Renal cortical epithelial cell (primary cell): ENCODE measurements around the gene GTPBP10. TPM values are rescaled to one million over a fixed set of nuclear protein-coding genes. Genes with fewer than 3 reads are reported as not detected.

Source experiments
- DNase-seq: peaks from one replicate; pipeline ENCODE4 v3.0.0-alpha.2; 2011; ENCODE audit warnings: low read depth
- total RNA-seq: library from RNA; depleted of rRNA; stranded (reverse); fragments of >200 nt; gene quantifications from 2 replicates; pipeline ENCODE4 v1.2.3, GENCODE V29; 2014

GTPBP10 gene
- total RNA-seq, 1 donor from 2014 or later: 21.4 TPM

DNA sequence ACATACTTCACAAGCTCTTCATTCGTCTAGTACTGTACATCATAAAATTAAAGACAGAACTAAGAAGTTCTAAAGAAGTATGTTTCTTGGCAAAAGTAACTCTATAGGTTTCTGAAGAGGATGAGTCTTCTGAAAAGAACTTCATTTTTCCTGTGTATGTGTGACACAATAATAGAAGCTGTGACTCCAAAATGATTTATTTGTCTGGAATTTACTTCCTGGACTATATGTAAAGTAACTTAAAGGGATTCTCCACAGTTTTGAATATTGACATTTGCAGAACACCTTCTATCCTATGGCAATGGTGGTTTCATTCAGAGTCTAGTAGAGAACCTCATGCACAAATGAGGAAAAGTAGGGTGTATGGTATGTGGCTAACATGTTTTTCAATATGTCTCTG is 36.9 kb downstream of the GTPBP10 start:
- peak; percentile 34 for DNase-seq

- DNase-seq: peak; percentile 50
These were observed 37.3 kb downstream of the GTPBP10 start for GRCh38 chr7:90383861-90384260.

DNA sequence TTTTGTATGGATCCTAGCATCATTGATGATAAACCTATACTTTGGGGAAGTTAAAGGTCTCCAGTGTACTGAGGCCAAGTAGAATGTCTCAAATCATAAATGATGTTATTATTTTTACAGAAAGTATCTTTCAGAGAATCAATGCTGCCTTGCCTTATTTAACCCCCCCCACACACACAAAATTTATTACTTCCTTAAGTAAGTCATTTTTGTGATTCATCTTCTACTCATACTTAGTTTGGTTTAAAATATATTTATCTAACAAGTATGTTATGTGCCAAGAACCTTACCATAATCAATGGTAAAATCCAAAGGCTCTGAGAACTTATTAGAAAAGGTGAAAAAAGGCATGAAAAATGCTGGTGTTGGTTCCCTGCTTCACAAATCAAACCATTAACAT is 37.9 kb downstream of the GTPBP10 start:
- DNase-seq: no peak

- DNase-seq: no peak
These were observed 41.1 kb downstream of the GTPBP10 start for GRCh38 chr7:90387470-90388240.

DNA sequence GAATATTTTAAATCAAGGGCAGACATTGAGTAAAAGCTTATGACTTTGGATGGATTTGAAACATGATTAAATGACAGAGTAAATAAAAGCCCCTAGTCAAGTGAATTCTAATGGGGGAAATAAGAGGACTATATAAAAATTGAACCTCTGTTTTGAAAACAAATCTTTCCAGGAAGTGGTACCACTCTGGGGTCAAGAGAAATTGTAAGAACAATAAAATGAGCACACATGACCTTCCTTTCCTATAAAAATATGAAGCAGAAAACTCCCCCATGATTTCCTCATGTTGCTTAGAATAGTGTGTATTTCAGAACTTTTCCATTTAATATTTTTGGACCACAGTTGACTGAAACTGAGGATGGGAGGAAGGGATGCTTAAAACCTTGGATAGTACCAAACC is 44.4 kb downstream of the GTPBP10 start:
- DNase-seq: no peak

- no peak for DNase-seq
These were observed 45.0 kb downstream of the GTPBP10 start for GRCh38 chr7:90391488-90391887.

GRCh38 chr7:90396420-90396819 is 49.9 kb downstream of the GTPBP10 start:
- no peak for DNase-seq

DNA sequence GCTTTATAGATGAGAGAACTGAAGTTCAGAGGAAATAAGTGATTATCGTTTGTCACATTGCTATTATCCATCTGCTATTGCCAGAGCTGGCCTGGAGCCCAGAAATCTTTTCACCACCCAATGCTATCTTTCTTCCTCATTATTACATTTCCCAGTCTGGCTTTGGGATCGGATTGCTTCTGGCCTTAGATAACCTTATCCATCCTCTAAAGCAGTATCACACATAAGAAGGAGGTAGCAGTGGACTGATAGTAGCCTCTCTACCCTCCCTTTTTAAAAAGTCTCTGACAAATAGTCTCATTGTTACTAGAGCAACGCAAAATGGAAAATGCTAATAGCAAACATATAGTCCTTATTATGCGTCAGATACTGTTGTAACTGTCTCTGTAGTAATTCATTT is 55.5 kb downstream of the GTPBP10 start:
- DNase-seq: no peak

DNA sequence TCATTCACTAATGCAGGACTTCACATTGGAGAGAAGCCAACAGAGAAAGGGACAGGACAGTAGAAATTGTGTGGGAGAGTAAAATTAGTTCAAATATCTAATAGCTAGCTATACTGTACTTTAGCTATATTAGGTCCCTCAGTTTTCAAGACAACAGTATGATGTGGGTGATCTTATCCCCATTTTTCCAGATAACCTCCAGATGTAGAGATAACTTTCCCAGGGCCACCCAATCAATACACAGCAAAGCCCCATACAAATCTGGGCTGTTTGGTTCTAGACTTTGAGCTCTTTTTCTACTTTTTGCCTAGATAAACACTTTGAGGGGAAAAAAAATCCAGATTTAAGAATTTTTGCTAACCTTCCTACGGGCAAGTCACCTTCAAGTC is 56.3 kb downstream of the GTPBP10 start:
- no peak for DNase-seq

GRCh38 chr7:90403174-90404113 is 56.9 kb downstream of the GTPBP10 start, which contains the start of gene CLDN12:
TSS of gene CLDN12 (plus strand) at chr7:90403461. CDS start at chr7:90412677, 9,216 bp downstream.
- DNase-seq: peak; percentile 99

DNA sequence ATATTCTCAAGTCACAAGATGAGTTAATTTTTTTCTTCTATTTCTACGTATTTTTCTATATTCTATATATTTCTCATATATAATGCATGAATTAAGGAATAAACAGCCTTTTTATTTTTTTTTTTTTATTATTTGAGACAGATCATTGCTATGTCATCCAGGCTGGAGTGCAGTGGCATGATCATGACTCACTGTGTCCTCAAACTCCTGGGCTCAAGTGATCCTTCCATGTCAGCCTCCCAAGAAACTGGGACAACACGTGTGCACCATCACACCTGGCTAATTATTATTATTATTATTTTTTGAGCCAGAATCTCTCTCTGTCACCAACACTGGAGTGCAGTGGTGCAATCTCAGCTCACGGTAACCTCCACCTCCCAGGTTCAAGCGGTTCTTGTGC is 58.3 kb downstream of the GTPBP10 start:
- DNase-seq: peak; percentile 50

DNA sequence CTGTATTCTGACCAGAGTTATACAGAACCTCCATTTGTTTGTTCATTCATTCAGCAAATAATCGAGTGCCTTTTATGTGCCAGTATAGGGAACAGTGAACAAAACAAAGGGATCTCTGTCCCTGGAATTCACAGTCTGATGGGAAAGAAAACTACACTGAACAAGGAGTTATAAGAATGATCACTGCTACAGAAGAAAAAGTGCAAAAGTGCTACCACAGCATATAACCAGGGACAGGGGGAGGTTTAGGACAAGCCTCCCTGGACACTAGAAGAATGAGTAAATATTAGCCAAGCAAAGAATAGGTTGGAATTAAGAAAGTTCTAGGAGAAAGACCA is 60.9 kb downstream of the GTPBP10 start:
- DNase-seq: no peak

DNA sequence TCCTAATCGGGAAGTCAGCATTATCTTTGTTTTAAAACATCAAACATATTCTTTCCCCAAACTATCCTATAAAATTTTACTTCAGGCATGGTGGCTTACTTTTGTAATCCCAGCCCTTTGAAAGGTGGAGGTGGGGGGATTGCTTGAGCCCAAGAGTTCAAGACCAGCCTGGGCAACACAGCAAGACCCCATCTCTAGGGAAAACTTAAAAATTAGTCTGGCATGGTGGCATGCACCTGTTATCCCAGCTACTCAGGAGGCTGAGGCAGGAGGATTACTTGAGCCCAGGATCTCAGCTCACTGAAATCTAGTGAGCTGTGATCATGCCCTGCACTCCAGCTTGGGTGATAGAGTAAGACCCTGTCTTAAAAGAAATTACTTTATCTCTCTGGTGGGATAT is 61.6 kb downstream of the GTPBP10 start:
- no peak for DNase-seq

- DNase-seq: peak; percentile 61
These were observed 63.2 kb downstream of the GTPBP10 start for GRCh38 chr7:90409667-90410066.

DNA sequence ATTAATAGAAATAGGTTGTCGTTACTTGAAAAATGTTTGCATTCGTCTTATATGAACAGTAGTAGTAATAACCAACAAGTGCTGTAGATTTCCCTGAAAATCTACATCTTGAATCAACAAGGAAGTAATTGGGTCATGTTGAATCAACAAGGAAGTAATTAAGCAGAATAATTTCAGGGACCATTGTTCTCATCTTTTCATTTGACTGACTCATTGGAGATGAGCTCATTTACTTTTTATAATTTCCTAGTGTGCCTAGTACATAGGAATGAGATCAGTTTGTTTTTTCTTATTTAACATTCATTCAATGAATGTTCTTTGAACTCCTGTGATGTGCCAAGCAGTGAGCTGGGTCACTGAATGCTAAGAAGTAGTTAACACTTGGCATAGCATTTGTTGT is 65.0 kb downstream of the GTPBP10 start:
- peak; percentile 87 for DNase-seq

GRCh38 chr7:90412458-90413184 is 66.1 kb downstream of the GTPBP10 start:
- peak; percentile 26 for DNase-seq

GRCh38 chr7:90413185-90413528 is 66.6 kb downstream of the GTPBP10 start:
- peak; percentile 53 for DNase-seq

GRCh38 chr7:90421651-90422050 is 75.1 kb downstream of the GTPBP10 start:
- DNase-seq: no peak

DNA sequence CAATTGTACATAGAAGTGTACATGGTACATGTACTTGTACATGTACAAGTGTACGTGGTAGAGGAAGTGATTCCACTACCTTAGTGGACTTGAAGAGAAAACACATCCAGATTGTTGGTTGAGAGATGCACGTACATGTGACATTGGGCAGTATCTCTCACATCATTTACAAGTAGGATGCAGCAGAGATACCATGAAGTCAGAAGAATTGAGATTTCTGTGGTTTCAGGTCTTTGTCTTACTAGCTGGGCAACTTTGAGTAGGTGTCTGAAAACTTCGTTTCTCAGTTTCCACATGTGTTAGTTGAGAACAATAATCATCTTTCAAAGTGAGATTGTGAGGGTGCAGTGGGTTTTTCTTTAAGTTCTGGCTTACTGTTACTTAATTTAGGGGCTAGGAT is 78.2 kb downstream of the GTPBP10 start:
- DNase-seq: no peak

GRCh38 chr7:90425376-90425775 is 78.9 kb downstream of the GTPBP10 start:
- no peak for DNase-seq

DNA sequence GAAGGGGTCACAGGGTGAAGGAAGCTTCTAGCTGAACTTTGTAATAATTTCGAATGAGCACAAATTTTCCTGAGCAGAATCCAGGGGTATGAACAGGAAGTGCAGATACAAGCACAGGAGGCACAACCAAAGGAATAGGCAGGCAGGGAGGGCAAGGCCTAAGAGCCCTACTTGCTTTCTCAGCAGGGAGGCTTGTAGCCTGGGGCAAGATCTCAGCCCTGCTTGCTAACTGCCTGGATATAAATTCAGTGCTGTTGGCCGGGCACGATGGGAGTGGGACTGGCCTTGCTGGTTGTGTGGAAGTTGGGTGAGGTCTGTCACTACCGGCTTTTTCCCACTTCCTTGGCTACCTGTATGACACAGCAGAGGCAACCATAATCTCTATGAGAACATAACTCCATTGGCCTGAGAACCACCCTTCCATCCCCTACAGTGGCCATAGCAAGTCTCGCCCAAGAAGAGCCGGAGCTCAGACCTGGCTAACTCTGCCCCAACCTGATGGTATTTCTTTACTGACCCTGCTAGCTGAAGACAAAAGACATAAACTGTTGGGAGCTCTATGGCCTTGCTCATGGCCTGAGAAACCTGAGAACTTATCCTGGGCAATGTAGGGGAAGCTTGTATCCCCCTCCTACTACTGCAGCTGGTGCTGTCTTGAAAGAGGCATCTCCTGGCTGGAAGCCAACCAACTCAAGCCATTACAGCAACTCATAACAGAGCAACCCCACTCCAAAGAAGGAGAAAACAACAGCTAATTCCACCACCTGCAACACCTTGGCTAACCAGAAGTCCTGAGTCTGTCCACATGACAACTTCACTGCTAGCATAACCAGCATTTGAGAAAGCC is 84.3 kb downstream of the GTPBP10 start:
- no peak for DNase-seq
